GM10248 (cell line): ENCODE results near the gene TUBGCP2.

Source experiments
- CTCF ChIA-PET: fragments of 300-600 bp; sonication (Branson Sonifier 250); formaldehyde crosslinking; extraction: SDS; loops from one replicate; lab custom pipeline; 2021; ENCODE audit warnings: antibody characterized with exemption; lab: Yijun Ruan, JAX
- POLR2A ChIA-PET: fragments of 350-650 bp; sonication (Branson Sonifier 250); formaldehyde crosslinking; extraction: SDS; loops from one replicate; lab custom pipeline; 2020; ENCODE audit warnings: antibody characterized with exemption; lab: Yijun Ruan, JAX
- DNase-seq: peaks from one replicate; pipeline ENCODE4 v3.0.0; 2012; ENCODE audit errors: extremely low spot score
- CTCF ChIP-seq: IDR thresholded peaks from 2 replicates; pipeline ENCODE4 v1.5.1; 2012; ENCODE audit warnings: mild to moderate bottlenecking, low read depth; ENCODE audit errors: extremely low read depth, missing control alignments, control extremely low read depth

Gene TUBGCP2

GRCh38 chr10:133229265-133230043 is 79.2 kb downstream of the TUBGCP2 start:
- ChIA-PET POLR2A (no interaction called here), CTCF (no interaction called here)
- TF ChIP-seq CTCF, result no peak
- DNase-seq, result no peak
